ENCODE results near the gene JAKMIP2.
"Not testable (repeated sequence)": the region's sequence is repeated elsewhere in the genome, so short reads cannot be mapped to it uniquely, and the experiment has no call there.

Gene JAKMIP2

DNA sequence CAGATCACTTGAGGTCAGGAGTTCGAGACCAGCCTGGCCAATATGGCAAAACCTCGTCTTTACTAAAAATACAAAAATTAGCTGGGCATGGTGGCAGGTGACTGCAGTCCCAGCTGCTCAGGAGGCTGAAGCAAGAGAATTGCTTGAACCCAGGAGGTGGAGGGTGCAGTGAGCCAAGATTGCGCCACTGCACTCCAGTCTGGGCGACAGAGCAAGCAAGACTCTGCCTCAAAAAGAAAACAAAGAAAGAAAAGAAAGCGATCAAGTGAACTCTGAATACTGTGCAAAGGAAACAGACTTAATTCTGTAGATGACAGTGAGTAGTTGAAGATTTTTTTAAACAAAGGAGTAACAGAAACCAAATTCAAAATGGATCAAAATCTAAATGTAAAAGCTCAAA, 228.7 kb downstream of the JAKMIP2 start:
- not testable (repeated sequence) for DNase-seq

DNA sequence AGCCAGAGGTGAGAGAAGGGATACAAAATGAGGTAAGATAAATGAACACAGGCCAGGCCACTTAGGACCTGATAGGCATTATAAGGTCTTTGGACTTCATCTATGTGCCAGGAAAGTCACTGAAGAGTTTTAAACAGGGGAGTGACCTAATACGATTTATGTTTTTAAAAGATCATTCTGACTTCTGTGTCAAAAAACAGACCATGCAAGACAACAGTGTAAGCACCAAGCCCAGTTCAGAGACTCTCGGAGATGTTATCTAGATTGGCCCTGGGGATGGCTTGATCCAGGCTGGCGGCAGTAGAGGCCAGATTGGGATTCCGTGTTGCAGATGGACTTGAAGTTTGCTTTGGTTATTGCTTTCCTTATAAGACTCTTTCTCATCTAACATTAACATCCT, 229.6 kb downstream of the JAKMIP2 start:
- no peak for DNase-seq

DNA sequence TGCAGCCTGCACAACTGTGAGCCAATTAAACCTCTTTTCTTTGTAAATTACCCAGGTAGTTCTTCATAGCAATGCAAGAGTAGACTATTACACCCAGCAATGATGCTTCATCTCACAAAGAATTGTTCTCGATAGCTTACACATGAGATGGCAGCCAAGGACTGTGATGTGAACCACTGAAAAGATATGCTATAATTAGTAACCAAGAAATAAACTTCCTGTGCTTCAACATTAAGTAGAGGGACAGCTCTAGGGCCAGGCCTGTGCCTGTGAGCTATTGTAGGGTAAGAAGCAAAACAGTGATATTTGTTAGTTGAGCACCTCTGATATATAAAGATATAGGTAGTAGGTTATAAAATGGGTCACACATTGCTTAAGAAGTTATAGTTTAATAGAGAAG, 230.9 kb downstream of the JAKMIP2 start:
- DNase-seq, result no peak

DNA sequence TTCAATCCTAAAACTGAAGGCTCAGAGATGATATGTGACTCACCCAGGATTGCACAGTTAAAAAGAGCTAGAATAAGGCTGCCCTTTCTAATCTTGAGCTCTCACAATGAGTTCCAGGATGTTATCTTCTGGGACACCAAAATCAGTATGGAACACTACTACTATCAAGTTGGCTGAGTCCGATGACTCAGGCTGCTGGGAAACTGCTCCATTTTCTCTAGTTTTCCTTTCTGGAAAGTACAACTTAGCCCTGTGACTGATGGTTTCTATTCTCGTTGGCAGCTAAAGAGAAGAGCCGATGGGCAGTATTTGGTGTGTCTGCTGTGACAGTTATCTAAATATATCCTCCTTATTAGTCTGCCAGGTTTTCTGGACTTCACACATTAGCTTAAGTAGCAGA, 234.8 kb downstream of the JAKMIP2 start:
- DNase-seq, result no peak

DNA sequence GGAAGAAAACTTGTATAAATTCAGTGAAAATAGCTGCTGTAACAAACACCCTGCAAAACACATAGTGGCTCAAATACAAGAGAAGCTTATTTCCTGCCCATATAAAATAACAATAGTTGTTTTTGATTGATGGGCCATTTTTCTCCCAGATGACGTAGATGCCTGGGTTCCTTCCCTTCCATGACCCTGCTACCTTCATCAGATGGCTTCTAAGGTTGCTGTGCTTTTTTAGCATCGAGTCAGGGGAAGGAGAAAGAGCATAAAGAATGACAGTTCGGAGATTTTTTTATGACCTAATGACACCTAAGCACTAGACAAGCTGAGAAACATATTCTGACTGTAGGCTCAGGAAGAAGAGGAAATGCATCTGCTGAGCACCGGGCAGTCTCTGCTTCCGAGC, 238.0 kb downstream of the JAKMIP2 start:
- DNase-seq, result no peak

DNA sequence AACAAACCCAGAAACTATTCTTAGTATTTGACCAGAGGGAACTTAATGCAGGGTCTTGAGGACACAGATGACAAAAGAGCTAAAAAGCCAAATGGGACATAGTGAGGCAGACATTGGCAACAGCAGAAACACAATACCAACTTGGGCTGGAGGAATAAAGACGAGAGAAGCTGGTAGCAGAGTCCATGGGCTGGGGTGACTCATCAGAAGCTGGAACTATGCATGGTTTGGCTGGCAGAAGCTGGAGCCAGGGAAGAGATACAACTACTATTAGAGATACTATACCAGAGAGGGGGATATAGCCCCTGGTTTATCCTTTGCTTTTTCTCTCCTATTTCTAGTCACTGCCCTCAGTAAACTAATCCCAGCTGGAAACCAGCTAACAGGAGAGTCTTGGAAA, 243.5 kb downstream of the JAKMIP2 start:
- no peak for DNase-seq

DNA sequence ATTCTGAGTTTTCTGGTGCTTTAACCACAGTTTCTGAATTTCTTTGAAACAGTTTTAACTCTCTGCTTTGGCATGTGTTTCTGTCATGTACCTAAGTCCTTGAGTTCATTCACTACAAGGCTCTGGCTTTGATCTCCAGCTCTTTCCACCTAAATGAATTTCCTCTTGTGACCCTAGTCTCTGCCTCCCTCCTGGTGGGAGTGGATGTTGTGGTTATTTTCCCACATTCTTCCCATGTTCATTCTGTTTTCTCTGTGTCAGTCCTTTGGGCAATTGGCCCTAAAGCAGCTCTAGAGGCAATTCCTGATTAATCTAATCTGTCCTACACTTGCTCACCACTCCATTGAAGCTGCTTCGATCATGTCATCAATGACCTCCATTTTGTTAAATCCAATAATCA, 244.3 kb downstream of the JAKMIP2 start:
- DNase-seq, result no peak

Data from suppressor macrophage (primary cell).